Activated CD4-positive, alpha-beta T cell treated with anti-CD3 and anti-CD28 coated beads for 4 hours (primary cell): ENCODE measurements around the gene REEP1.
"Not testable (repeated sequence)": the region's sequence is repeated elsewhere in the genome, so short reads cannot be mapped to it uniquely, and the experiment has no call there.

Experiments
- DNase-seq, 2 donors: peaks; one replicate each; pipeline ENCODE4 v3.0.0-alpha.2; 2020

The REEP1 gene

GRCh38 chr2:86239326-86239725 lies 98.1 kb downstream of the REEP1 start:
- no peak for DNase-seq

GRCh38 chr2:86238354-86238753 lies 99.1 kb downstream of the REEP1 start:
- peak; percentile 29 to 39 for DNase-seq

- no peak for DNase-seq
Measured at GRCh38 chr2:86237172-86237571, 100.3 kb downstream of the REEP1 start.

- no peak for DNase-seq
Measured at GRCh38 chr2:86235196-86235980, 102.0 kb downstream of the REEP1 start.

- DNase-seq, result no peak
Measured at GRCh38 chr2:86234563-86235131, 102.8 kb downstream of the REEP1 start.

- no peak for DNase-seq
Measured at GRCh38 chr2:86233436-86233835, 104.0 kb downstream of the REEP1 start.

GRCh38 chr2:86232910-86233309 lies 104.5 kb downstream of the REEP1 start:
- no peak for DNase-seq

- no peak for DNase-seq
Measured at GRCh38 chr2:86232373-86232784, 105.0 kb downstream of the REEP1 start.

GRCh38 chr2:86231680-86232372 lies 105.6 kb downstream of the REEP1 start:
- no peak for DNase-seq

GRCh38 chr2:86230961-86231360 lies 106.5 kb downstream of the REEP1 start:
- no peak for DNase-seq

- no peak for DNase-seq
Measured at GRCh38 chr2:86229221-86229620, 108.2 kb downstream of the REEP1 start.

- DNase-seq, result not testable (repeated sequence)
Measured at GRCh38 chr2:86228574-86228973, 108.9 kb downstream of the REEP1 start.

GRCh38 chr2:86227685-86228084 lies 109.7 kb downstream of the REEP1 start:
- no peak for DNase-seq

- no peak for DNase-seq
Measured at GRCh38 chr2:86226636-86227520, 110.5 kb downstream of the REEP1 start.

GRCh38 chr2:86226070-86226469 lies 111.4 kb downstream of the REEP1 start:
- DNase-seq, result no peak

- DNase-seq, result peak; percentile 41 to 44
Measured at GRCh38 chr2:86225581-86225980, 111.8 kb downstream of the REEP1 start.

- DNase-seq, result no peak
Measured at GRCh38 chr2:86224645-86225355, 112.6 kb downstream of the REEP1 start.

GRCh38 chr2:86223927-86224560 lies 113.4 kb downstream of the REEP1 start:
- DNase-seq, result no peak

GRCh38 chr2:86223140-86223926 lies 114.1 kb downstream of the REEP1 start:
- no peak for DNase-seq

- DNase-seq, result peak; percentile 35 to 49
Measured at GRCh38 chr2:86221066-86221684, 116.3 kb downstream of the REEP1 start.
